ENCODE data around the gene TPRG1L. TPM values are rescaled to one million over a fixed set of nuclear protein-coding genes. Genes with fewer than 3 reads are reported as not detected.

The TPRG1L gene
- total RNA-seq, 1 donor from 2014 or later = 54.0 TPM

DNA sequence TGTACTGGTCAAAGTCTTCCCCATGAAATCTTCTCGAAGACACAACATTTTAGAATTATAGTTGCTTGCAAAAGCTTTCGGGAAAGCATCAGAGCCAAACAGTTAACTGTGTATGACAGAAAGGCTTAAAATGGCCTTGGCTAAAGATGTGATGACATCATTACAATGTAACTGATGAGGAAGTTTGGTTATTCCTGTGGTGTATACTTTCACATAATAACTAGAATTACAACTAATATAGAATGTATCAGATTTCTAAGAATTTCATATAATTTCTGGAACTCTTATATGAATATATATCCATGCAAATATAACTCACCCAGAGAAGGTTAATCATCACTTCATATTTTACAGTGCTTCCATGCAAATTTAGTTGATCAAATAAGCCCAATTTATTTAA is 35.9 kb downstream of the TPRG1L start:
- no peak for DNase-seq (ENCODE audit: low spot score)

DNA sequence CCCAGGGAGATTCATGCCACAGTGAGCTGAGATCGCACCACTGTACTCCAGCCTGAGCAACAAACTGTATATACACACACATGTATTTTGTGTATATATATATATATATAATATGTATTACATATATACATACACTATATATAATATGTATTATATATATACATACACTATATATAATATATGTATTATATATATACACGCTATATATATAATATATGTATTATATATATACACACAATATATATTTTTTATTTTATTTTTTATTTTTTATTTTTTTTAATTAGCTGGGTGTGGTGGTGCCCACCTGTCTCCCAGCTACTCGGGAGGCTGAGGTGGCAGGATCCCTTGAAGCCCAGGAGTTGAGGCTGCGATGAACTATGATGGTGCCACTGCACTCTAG is 36.8 kb downstream of the TPRG1L start:
- no peak for DNase-seq (ENCODE audit: low spot score)

DNA sequence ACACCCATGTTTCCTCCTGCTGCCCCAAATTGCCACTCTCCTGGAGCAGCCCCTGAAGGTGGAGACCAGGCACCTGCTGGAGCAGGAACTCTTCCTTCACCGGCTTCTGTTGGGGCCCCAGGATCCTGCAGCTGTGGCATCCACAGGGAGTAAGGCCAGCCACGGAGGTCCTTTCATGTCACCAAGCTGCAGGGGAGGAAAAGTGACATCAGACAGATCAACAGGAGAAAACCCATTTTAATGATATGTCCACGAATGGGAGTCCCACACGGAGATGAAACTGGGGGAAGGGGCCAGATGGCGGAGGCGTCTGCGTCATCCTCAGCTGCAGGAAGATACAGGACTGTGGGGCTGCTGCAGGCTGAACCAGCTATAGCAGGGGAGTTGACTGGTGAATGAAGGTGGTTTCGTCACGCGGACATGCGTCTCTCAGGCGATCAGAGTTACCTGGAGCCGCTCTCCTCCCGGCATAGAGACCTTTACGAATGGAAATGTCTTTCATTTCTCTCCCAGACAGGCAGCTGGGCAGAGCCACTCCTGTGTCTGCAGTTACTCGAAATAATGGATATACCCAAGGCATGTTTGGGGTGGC is 37.4 kb downstream of the TPRG1L start:
- DNase-seq (ENCODE audit: low spot score) = no peak

DNA sequence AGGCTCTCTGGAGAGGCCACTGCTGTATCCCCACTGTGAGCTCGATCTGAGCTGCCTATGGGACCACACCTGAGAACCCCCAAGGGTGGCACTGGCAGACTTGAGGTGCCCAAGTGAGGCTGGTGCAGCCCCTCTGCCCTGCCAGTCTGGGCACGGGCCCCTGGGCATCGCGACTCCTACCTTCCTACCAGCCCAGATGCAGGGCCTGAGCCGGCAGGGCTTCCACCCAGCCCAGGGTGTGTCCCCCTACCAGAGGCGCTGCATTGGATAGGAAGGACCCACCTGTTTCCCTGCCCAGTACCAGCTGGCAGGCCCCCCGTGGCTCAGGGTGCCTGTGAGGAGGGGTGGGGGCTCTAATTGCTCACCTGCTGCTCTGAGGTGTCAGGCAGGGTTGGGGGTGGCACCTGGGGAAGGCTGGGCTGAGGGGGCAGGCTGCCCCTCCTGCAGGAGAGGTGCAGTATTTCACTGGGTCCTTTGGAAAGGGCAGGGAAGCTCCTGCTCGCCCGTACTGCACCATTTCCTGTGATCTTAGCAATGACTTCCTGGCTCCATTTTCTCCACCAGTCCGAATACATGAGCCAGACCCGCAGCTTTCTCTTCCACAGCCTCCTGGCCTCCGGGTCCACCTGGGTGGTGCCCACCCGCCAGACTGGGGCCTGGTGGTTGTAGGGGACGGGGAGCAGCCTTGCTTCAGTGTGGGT is 39.3 kb downstream of the TPRG1L start:
- no peak for DNase-seq (ENCODE audit: low spot score)

DNA sequence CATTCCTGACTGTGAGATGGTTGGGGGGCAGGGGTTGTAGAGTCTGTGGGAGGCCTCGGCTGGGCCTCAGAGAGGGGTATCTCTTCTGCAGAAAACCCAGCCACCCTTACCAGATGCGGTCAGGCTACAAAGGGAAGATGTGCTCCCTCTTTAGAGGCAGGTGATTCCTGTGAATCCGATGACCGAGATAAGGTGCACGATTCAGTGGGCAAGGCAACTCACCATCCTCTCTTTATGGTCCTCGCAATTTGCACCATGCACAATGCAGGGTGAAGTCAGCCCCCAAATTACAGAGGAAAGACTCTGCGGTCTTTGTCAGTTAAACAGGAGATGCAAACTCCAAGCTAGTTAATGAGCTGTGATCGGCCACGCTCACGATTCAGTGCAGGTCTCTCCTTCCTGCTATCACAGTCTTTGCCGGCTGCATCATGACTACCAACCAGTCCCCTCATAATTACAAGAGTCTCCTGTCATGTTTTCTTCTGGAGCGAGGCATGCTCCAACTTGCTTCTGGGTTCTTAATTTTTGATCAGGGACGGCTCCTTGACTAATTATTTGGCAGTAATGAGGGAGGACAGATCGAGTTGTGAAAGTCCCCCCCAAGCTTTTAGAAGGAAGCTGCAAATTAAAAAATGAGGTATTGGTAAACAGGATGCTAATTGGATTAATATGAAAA is 40.0 kb downstream of the TPRG1L start:
- DNase-seq (ENCODE audit: low spot score) = no peak

DNA sequence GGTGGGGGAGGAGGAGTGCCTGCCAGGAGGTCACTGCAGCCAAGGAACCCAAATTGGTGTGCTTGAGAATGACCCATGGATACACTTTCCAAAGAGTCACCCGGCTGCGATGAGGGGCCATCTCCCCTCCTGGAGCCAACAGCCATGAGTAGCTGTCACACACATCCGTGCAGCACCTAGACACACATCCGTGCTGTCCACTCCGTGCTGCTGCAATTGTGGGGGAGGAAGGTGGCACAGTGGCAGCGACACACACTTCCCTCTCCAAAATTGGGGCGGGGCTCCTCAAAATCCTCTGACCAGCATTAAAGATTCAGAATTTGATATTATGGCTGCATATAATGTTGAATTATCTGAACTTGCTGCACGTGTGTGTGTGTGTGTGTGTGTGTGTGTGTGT is 43.3 kb downstream of the TPRG1L start:
- DNase-seq (ENCODE audit: low spot score) = no peak

DNA sequence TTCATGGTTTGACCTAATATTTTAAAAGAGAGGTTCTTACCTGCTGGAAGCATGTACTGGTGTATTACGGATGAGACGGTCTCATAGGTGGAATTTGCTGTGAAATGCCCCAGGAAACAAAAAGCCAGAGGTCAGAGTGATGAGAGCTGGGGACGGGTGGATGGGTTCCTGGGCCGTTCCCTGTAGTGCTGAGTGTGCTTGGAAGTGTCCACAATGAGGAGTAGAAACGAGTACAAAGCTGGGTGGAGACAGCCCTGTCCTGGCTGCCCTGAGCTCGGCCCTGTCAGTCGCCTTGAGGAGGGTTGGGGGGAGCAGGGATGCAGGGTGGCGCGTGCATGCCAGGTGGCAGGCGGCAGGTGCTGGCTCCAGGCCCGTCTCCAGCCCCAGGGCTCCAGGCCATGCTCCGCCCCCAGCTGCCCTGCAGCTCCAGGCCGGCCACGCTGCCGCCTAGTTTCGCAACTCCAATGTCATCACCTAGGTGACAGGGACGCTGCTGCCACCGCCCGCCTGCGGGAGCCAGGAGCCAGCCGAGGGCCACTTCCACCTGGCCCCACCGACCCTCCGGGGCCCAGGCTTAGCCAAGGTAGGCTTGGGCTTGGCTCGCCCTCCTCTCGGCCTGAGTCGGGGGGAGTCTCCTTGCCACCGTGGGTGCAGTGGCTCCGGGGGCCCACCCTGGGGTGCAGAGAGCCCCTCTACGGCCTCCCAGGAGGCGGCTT is 43.9 kb downstream of the TPRG1L start:
- peak; percentile 90 for DNase-seq (ENCODE audit: low spot score)

DNA sequence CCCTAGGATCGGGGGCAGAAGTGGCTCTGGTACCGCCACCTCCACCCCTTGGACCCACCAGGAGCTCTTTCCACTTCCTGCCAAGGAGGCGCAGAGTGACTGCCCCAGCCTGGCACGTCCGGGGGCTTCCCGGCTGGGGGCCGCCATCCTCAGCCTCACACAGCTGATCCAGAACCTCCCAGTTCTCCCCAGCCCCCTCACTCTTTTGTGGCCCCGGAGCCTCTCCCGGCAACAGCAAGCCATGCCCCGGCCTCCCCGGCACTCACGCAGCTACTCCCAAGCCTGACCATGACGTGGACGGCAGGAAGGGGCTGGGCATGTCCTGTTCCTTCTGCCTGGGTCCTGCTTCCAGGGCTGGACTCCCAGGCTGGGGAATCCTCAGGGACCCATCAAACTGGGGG is 44.6 kb downstream of the TPRG1L start:
- DNase-seq (ENCODE audit: low spot score) = peak; percentile 81

DNA sequence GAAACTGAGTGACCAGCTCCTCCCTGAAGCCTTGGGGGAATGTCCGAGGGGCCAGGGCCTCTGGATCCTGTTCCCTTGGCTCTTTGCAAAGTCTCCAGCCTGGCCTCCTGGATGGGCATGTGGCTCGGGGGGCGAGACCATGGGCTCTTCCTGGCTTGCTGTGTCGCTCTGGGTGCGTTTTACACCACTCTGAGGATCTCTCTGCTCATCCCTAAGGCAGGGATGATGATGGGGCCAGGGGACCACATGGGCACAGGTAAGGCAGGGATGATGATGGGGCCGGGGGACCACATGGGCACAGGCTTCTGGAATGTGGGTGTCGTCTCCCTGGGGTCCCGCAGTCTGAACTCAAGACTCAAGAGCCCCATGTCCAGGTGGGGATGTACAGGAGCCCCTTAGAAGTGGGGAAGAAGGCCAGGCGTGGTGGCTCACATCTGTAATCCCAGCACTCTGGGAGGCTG is 45.2 kb downstream of the TPRG1L start:
- DNase-seq (ENCODE audit: low spot score) = peak; percentile 57

DNA sequence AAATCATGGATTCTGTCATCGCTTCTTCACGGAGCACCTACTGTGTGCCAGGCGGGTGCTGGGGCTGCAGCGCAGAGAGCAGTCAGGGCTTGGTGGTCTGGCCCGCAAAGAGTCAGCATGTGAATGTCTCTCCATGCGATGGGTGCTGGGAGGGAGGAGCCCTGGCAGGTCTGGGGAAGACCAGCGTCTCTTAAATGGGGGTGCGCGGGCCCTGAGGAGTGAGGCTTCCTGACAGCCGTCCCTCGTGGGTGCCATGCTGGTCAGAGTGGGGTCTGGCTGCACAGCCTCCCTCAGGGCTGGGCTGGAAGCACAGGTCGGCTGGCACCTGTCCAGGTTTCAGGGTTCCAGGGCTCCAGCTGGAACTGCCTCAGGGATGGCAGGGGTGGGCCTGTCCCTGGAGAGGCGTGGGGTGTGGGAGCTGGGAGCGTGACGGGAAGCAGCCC is 46.0 kb downstream of the TPRG1L start:
- DNase-seq (ENCODE audit: low spot score) = peak; percentile 73

DNA sequence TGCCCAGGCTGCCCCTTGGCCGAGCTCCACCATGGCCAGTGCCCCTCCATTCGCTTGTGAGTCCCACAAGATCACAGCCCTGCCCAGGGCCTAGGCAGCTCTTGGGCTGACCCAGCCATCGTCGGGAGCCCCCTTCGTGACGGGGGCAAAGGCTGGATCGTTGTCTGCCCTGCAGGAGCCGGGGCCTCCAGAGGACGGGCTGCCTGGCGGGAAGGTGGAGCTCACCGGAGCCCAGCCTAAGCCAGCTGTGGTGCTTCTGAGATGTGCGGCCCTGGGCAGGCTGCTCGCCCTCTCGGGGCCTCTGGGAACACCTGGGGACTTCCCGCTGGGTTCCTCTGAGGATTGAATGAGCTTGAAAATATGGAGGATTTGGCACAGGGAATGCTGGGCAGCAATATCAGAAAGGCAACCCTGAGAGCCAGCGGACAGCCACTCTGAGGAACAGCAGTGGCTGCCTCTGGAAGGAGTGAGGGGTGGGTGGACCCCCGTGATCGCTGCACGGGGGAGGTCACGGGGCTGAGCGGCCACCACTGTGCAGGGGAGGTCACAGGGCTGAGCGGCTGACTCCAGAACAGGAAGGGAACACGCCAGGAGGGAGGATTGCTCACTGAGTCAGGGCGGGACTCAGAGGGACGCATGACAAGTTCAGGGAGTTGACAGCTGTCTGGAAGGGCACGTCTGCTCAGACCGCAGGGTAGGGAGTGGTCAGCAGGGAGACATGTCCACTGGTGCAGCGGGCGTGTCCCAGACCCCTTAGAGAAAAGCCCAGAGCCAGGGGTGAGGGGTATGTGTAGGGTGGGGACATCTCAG is 46.8 kb downstream of the TPRG1L start:
- DNase-seq (ENCODE audit: low spot score) = no peak

DNA sequence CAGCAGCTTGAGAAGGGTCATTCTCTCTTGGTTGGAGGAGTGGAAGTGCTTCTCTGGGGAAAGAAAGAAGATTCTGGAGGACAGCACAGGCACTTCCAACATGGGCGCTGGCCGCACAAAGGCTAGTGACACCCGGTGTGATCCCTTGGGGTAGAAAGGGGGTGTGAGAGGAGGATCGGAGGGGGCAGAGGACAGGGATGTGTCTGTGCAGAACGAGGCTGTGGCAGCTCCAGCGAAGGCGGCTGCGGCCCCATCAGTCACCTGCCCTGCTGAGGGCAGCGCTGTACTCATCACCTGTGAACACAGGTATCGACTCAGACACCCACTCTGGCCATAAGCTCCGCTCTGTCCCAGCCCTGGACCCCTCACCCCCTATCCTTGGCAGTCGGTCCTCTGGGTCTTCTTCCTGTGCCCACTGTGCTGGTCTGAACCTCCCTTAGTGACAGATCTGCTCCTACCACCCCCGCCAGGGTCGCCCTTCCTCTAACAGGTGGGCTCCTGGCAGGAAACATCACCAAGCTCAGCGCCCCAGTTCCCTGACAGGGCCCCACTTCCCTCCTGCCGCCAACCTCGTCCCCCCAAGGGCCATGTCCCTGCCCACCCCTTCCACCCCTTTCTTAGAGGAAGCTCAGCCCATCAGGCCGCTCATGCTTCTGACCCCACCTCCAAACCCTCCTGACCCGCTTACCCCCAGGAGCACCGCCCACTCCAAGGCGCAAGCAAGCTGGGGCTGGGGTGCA is 47.6 kb downstream of the TPRG1L start:
- no peak for DNase-seq (ENCODE audit: low spot score)

DNA sequence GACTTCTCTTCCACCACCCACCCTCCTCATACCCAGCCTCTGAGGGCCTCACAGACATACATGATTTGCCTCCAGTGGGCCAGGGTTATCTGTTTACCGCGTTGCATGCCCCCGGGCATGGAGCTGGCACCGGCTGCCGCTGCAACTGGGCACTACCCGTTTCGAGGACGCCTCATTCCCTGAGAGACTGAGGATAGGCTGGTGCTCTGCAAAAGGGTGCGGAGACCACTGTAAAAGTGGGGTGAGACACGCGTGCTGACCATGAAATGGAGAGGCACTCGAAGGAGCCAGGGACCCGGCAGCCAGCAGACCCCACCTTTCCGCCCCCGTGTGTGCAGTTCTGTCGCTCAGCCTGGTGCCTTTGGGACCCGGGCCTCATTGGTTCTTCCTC is 48.2 kb downstream of the TPRG1L start:
- no peak for DNase-seq (ENCODE audit: low spot score)

DNA sequence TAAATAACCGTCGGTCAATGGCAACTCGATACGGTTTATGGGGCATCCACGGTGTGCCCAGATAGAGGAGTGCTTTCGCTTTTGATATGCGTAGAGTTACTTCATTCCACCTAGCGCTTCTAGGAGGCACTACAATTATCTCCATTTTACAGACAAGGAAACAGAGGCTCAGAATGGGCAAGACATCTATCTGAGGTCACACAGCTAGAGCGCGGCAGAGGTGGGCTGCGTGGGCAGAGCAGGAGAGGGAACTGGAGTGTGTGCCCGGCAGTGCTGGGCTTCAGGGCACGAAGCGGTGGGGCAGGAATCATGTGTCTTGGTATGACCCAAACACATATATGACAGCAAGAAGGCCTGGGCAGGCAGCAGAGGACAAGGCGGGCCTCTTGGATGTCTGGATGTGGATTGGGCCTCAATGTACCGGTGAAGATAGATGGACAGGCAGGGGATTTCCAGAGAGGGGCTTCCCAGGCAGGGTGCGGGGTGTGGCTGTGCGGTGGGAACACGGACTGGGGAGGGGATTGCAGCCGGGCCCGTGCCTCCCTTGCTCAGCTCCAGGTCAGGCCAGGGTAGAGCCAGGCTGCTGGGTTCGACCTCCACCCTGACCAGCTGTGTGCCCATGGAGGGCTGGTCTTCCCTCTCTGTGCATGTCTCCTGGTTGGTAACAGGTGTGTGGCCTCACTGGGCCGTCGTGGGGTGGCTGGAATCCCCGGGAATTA is 48.7 kb downstream of the TPRG1L start:
- no peak for DNase-seq (ENCODE audit: low spot score)

DNA sequence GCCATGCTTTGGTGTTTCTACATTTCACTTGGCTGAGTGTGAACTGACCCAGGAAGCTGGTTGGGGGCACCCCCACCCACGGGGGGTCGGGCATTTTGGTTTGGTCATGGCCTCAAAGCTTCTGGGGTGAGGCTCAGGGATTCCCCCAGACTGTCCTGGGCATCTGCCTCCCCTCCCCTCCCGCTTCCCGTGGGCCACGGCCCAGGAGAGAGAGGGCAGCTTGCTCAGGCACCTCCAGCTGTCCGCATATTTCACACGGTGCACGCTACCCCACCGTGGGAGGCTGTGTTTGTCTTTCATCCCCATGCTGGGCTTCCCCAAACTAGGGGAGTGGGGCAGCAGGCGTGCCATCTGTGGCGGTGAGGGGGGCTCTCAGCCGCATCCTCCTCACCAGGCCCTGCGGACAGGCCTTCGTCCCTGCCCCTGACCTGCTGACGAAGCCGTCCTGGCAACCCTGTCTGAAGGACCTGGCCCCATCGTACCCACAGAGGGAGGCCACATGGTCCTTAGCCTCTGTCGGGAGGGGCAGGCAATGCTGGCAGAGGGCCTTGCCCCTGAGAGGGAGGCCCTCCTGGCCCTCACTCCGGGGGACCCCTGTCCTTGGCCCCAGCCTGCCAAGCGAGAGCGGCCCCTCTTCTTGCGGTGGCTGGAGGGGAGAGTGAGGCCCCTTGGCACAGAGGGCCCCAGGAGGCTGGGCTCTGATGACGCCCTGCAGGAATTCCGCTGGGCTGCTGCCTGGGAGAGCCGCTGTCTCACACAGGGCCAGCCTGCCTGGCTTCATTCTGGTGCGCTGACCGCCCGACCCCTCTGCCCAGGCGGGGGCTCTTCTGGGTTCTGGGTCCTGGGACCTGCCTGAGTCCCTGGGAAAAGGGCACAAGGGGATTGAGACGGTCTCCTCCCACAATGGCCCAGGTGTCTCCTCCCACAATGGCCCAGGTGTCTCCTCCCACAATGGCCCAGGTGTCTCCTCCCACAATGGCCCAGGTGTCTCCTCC is 49.6 kb downstream of the TPRG1L start:
- DNase-seq (ENCODE audit: low spot score) = no peak

DNA sequence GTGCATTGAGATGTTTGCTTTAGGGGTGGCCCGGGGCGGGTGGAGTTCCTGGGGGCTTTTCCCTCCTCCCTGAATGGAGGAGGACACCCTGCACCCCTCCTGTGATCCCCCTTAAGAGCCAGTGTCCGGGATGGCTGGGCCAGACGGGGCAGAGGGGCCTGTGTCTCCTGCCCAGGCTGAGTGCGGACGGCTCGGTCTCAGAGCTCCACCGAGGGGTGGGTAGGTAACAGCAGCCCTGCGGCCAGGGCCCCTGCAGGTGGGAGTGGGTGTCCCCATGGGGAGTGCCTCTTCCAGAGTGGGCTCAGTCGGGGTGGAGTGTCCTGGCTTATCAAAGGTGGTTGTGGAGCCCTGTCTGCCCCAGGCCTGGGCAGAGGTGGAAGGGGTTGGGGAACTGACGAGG is 50.6 kb downstream of the TPRG1L start:
- DNase-seq (ENCODE audit: low spot score) = no peak

DNA sequence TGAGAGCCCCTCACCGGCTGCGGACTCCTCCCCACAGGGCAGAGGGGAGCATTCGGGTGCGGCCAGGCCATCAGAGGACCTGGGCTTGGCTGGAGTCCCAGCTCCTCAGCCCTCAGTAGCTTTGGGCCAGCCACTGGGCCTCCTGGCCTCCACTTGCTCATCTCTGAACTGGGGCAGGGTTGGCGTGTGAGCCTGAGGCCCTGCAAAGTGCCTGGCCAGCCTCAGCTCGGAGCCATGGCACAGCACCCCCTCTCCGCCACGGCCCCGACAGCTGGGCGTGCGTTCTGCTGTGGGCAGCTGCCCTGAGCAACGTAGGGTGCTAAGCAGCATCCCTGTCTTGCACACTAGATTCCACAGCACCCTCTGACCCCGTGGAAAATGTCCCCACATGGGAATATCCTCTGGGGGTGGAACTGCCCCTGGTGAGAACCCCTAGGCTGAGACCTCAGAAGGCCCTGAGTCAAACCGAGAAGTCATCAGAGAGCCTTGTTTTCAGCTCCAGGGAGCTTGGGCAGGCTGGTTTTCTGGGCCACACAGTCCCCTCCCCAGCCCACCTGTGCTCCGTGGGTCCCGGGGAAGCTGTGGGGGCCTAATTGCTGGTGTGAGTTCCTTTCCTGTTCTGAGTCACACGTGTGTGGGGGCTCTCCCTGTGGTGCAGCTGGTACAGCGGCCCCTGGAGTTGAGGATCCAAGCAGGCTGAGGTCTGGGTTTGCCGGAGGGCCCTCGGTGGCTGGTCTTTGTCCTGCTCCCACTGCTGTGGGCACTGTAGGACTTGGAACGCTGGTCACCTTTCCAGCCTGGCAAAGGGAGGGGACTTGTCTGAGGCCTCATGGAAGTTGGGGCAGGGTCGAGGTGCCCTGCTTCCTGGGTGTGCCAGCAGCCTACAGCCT is 52.0 kb downstream of the TPRG1L start:
- DNase-seq (ENCODE audit: low spot score) = no peak
